Activated naive CD4-positive, alpha-beta T cell treated with anti-CD3 and anti-CD28 coated beads, Interleukin-2, amount 50 U/mL, for 72 hours (primary cell): Measurements from ENCODE around the gene SLC23A2. TPM values are rescaled to one million over a fixed set of nuclear protein-coding genes. Genes with fewer than 3 reads are reported as not detected.
"Not testable (repeated sequence)": the region's sequence is repeated elsewhere in the genome, so short reads cannot be mapped to it uniquely, and the experiment has no call there.

Experiments used
- ATAC-seq, 2 donors: fragments of 150-1000 bp; cut with Tn5 transposase; 2 replicates each; pipeline ENCODE4 v1.10.0; 2021; ENCODE audit warnings: mild to moderate bottlenecking in 2 of 2, moderate library complexity in 2 of 2
- DNase-seq, 2 donors: peaks; one replicate each; pipeline ENCODE4 v3.0.0; 2021 to 2022; ENCODE audit warnings: low spot score in 2 of 2
- H3K27ac Mint-ChIP-seq, 2 donors: one replicate each; pipeline ENCODE4 v1.8.0; 2022; ENCODE audit warnings: mild to moderate bottlenecking in 2 of 2, mixed read lengths in 2 of 2
- H3K36me3 Mint-ChIP-seq, 2 donors: one replicate each; pipeline ENCODE4 v1.8.0; 2022; ENCODE audit warnings: mixed read lengths in 2 of 2
- H3K9me3 Mint-ChIP-seq, 2 donors: one replicate each; pipeline ENCODE4 v1.8.0; 2022; ENCODE audit warnings: mixed read lengths in 2 of 2
- total RNA-seq, 2 donors: library from RNA; stranded (reverse); gene quantifications; one replicate each; pipeline ENCODE4 v1.2.3, GENCODE V29; 2022

SLC23A2 gene
- total RNA-seq, 2 donors from 2014 or later: 20.1 to 21.5 TPM

DNA sequence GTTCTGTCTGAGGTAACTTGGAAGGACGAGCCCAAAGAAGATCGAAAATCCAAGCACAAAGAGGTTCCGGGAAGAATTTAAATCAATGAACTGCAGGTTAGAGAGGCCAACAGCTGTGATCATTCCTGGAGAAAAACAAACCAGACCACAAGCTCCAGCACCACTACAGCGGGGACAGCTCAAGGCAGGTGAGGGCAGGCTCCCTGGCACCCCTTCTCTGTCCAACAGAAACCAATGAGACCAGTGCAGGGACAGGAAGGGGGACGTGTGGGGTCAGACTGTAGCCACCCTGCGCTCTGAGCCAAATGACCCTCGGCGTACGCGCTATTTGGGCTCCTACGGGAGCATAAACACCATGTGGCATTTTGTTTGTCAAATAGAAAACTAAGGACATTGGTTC is 139.3 kb downstream of the SLC23A2 start:
- Mint-ChIP-seq H3K27ac (peak overlapping the region in 1 of 2 donors; percentile 48), H3K36me3 (peaks cover 7 to 19% of the 10 kb centered on the region in 2 donors), H3K9me3 (no peaks in the 10 kb centered on the region)
- ATAC-seq: no peak
- no peak for DNase-seq

DNA sequence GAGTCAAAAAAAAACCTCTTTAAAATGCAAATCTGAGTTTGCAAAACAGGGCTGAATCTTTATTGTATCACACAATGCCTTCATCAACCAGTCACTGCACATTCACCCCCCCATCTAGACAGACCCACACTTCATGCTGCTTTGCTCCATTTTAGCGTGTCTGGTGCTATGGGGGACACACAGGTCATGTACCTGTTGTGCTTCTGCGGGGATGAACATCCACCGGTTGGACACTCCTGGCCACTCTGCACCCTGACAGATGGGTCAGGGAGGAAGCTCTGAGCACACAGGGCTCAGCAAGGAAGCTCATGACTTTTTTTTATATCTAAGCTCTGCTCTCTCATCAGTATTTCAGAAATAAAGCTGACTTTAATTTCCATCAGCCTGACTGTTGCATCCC is 143.3 kb downstream of the SLC23A2 start:
- Mint-ChIP-seq H3K36me3 (peaks cover 7 to 23% of the 10 kb centered on the region in 2 donors), H3K27ac (peak overlapping the region; percentile 43 to 51), H3K9me3 (no peaks in the 10 kb centered on the region)
- no peak for ATAC-seq
- DNase-seq: no peak

DNA sequence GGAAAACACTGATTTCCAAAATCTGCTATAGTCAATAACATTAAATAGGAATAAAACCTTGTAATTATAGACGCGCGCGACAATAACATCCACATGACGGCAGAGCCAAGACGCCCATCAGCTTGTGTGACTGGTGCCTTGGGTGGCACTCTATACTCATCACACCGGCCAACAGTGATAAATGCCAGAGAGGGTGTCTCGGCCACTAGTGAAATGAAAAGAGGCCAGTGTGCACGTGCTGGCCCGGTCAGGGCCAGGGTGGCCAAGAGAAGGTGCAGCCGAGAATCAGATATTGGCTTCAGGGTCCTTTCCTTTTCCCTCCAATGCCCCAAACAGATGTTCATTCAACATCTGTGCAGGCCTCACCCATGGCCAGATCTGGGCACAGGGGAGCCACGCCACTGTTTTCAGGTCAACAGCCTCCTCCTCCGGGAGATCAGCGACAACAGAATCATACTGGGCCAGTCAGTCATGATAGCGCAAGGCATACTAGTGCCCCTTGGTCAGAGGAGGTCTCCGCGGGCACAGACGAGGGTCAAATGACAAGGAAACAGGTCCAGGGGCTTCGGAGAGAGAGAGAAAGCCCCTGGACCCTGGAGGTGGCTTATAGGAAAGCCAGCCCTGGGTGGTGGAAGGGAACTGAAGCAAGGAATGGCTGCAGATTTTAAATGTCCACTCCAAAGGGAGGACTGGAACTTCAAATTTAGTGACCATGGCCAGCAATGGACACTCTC is 145.1 kb downstream of the SLC23A2 start:
- H3K36me3 Mint-ChIP-seq: peaks cover 7 to 19% of the 10 kb centered on the region in 2 donors
- H3K27ac Mint-ChIP-seq: peak overlapping the region in 1 of 2 donors; percentile 53
- H3K9me3 Mint-ChIP-seq: no peaks in the 10 kb centered on the region
- ATAC-seq (no peak), DNase-seq (no peak)

- Mint-ChIP-seq H3K36me3 (peaks cover 7 to 15% of the 10 kb centered on the region in 2 donors), H3K27ac (peak overlapping the region in 1 of 2 donors; percentile 53), H3K9me3 (no peaks in the 10 kb centered on the region)
- DNase-seq: no peak
- ATAC-seq: no peak
Measured at GRCh38 chr20:4855555-4855954, 145.8 kb downstream of the SLC23A2 start.

GRCh38 chr20:4855097-4855496 is 146.2 kb downstream of the SLC23A2 start:
- H3K36me3 Mint-ChIP-seq: peaks cover 7 to 11% of the 10 kb centered on the region in 2 donors
- H3K9me3 Mint-ChIP-seq: no peaks in the 10 kb centered on the region
- ATAC-seq (no peak), DNase-seq (no peak)
- peak overlapping the region in 1 of 2 donors; percentile 53 for H3K27ac Mint-ChIP-seq

DNA sequence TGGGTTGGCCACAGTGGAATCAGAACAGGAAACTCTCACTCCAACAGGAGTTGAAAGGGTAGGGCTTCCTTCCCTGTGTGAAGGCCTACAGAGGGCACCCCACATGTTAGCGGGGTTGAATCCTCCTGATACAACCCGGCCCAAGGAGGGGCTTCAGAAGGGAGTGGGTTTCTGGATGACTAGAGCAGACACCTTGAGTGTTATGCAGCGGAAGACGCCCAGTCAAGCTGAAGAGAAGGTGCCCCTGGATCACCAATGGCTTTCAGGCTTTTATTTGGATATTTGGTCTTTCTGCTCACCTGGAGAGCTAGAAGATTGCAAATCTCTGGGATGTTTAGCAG is 146.8 kb downstream of the SLC23A2 start:
- DNase-seq (no peak), ATAC-seq (no peak)
- H3K9me3 Mint-ChIP-seq: no peaks in the 10 kb centered on the region
- peak overlapping the region in 1 of 2 donors; percentile 44 for H3K27ac Mint-ChIP-seq
- H3K36me3 Mint-ChIP-seq: peaks cover 7 to 11% of the 10 kb centered on the region in 2 donors

- H3K27ac Mint-ChIP-seq: peak overlapping the region in 1 of 2 donors; percentile 44
- no peak for ATAC-seq
- no peaks in the 10 kb centered on the region for H3K9me3 Mint-ChIP-seq
- H3K36me3 Mint-ChIP-seq: peaks cover 7 to 11% of the 10 kb centered on the region in 2 donors
- DNase-seq: no peak
Measured at GRCh38 chr20:4853757-4854560, 147.4 kb downstream of the SLC23A2 start.

- Mint-ChIP-seq H3K27ac (no peak overlapping the region), H3K9me3 (no peaks in the 10 kb centered on the region), H3K36me3 (peaks cover under 1 to 5% of the 10 kb centered on the region in 2 donors)
- DNase-seq: no peak
- no peak for ATAC-seq
Measured at GRCh38 chr20:4853004-4853403, 148.3 kb downstream of the SLC23A2 start.

GRCh38 chr20:4850960-4851359 is 150.3 kb downstream of the SLC23A2 start:
- no peak for ATAC-seq
- peak overlapping the region in 1 of 2 donors; percentile 30 for H3K27ac Mint-ChIP-seq

DNA sequence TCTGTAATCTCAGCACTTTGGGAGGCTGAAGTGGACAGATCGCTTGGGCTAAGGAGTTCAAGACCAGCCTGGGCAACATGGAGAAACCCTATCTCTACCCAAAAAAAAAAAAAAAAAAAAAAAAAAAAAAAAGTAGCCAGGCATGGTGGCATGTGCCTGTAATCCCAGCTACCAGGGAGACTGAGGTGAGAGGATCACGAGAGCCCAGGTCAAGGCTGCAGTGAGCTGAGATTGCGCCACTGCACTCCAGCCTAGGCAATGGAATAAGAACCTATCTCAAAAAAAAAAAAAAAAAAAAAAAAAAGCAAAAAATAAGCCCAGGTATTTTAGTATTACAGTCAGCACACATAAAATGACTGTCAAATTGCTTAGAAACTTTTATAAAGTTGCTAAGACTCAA is 152.5 kb downstream of the SLC23A2 start:
- ATAC-seq, H3K36me3 Mint-ChIP-seq, H3K9me3 Mint-ChIP-seq, DNase-seq, H3K27ac Mint-ChIP-seq: not testable (repeated sequence)

More at GRCh38 chr20:4850960-4851359, 150.3 kb downstream of the SLC23A2 start:
- H3K36me3 Mint-ChIP-seq: peaks cover 0 to under 1% of the 10 kb centered on the region in 2 donors
- DNase-seq: no peak
- H3K9me3 Mint-ChIP-seq: no peaks in the 10 kb centered on the region

GRCh38 chr20:4848041-4848440 is 153.3 kb downstream of the SLC23A2 start:
- H3K27ac Mint-ChIP-seq: no peak overlapping the region
- no peak for ATAC-seq
- peaks cover 0 to 6% of the 10 kb centered on the region in 2 donors for H3K36me3 Mint-ChIP-seq
- DNase-seq: no peak
- H3K9me3 Mint-ChIP-seq: peaks cover 0 to 4% of the 10 kb centered on the region in 2 donors

GRCh38 chr20:4846821-4847220 is 154.5 kb downstream of the SLC23A2 start:
- no peak for DNase-seq
- H3K9me3 Mint-ChIP-seq: peaks cover 0 to 4% of the 10 kb centered on the region in 2 donors
- H3K36me3 Mint-ChIP-seq: peaks cover 0 to 6% of the 10 kb centered on the region in 2 donors
- H3K27ac Mint-ChIP-seq: no peak overlapping the region
- ATAC-seq: no peak

- ATAC-seq: peak in 1 of 2 donors; percentile 88
- H3K9me3 Mint-ChIP-seq: peaks cover 0 to 4% of the 10 kb centered on the region in 2 donors
- no peak for DNase-seq
- peaks cover 0 to 6% of the 10 kb centered on the region in 2 donors for H3K36me3 Mint-ChIP-seq
- H3K27ac Mint-ChIP-seq: peak overlapping the region; percentile 61 to 94
Measured at GRCh38 chr20:4844751-4845465, 156.4 kb downstream of the SLC23A2 start.

GRCh38 chr20:4844325-4844724 is 157.0 kb downstream of the SLC23A2 start:
- ATAC-seq: peak in 1 of 2 donors; percentile 12
- H3K27ac Mint-ChIP-seq: peak overlapping the region; percentile 61 to 94

DNA sequence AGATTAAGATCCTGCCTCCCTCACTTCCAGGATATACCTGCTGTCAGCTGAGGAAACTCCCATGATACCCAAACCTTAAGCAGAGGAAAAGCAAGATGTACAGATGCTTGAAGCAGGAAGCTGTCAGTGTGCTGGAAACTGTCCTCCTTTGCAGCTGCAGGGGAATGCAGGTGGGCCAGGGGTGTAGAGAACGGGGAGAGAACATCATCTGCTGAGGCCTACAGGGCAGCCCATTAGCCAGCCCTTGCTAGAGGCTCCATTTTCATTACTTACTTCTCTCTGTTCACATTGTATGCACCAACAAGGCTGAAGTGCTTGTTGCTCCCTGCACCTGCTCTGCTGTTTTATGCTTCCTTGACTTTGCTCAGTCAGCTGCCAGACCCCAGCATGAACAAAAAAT is 160.5 kb downstream of the SLC23A2 start:
- no peak for DNase-seq
- no peak for ATAC-seq
- peaks cover 0 to 4% of the 10 kb centered on the region in 2 donors for H3K9me3 Mint-ChIP-seq
- no peak overlapping the region for H3K27ac Mint-ChIP-seq
- H3K36me3 Mint-ChIP-seq: peaks cover 0 to 6% of the 10 kb centered on the region in 2 donors

More at GRCh38 chr20:4844325-4844724, 157.0 kb downstream of the SLC23A2 start:
- peaks cover 0 to 6% of the 10 kb centered on the region in 2 donors for H3K36me3 Mint-ChIP-seq
- no peak for DNase-seq
- peaks cover 0 to 4% of the 10 kb centered on the region in 2 donors for H3K9me3 Mint-ChIP-seq

GRCh38 chr20:4838526-4838925 is 162.8 kb downstream of the SLC23A2 start:
- Mint-ChIP-seq H3K27ac (peak overlapping the region; percentile 1 to 38), H3K36me3 (no peaks in the 10 kb centered on the region), H3K9me3 (no peaks in the 10 kb centered on the region)
- DNase-seq (no peak), ATAC-seq (no peak)

GRCh38 chr20:4837760-4838159 is 163.6 kb downstream of the SLC23A2 start:
- H3K9me3 Mint-ChIP-seq: no peaks in the 10 kb centered on the region
- ATAC-seq (no peak), DNase-seq (no peak)
- peak overlapping the region; percentile 1 to 23 for H3K27ac Mint-ChIP-seq
- H3K36me3 Mint-ChIP-seq: no peaks in the 10 kb centered on the region
